Fibroblast of villous mesenchyme (primary cell): ENCODE results near the gene ULK2. TPM values are rescaled to one million over a fixed set of nuclear protein-coding genes. Genes with fewer than 3 reads are reported as not detected.

Experiments
- DNase-seq: peaks from one replicate; pipeline ENCODE4 v3.0.0-alpha.2; 2010; ENCODE audit warnings: low read depth
- H3K4me3 ChIP-seq: 2 replicates; pipeline ENCODE4 v1.5.1; 2011; ENCODE audit warnings: low read depth, mild to moderate bottlenecking, low read length
- total RNA-seq: library from RNA; depleted of rRNA; stranded (reverse); fragments of >200 nt; gene quantifications from 2 replicates; pipeline ENCODE4 v1.2.3, GENCODE V29; 2012
- TF ChIP-seq, protein P1 (sequence below): IDR thresholded peaks from 2 replicates; pipeline ENCODE4 v1.5.1; 2012; ENCODE audit warnings: low read depth, mild to moderate bottlenecking, low read length; ENCODE audit not compliant: insufficient read depth

Gene ULK2
- total RNA-seq, 1 donor = 16.8 TPM

DNA sequence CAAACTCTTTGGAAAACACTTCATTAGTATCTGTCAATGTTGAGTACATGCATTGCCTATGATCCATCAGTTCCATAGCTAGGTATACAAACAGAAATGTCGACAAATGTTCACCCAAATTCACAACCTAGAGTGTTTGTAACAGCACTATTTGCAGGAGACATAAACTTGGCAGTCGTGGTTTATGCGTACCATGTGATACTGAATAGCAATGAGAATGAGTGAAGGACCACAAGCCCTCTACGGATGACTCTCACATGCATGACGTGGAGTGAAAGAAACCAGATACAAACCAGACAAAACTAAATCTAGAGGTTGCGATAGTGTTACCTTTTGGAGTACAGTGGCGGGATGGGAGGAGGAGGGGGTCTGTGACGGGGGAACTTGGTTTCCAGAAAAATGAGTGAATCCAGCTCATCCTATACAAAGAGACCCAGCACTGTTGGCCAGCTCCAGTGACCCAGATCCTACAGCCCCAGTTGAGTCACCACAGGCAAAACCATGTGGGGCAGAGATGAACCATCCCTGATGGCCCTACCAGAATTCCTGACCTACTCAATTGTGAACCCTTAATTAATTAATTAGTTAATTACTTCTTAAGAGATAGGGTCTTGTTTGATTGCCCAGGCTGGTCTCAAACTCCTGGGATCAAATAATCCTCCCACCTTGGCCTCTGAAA is 15.9 kb upstream of the ULK2 start:
- TF ChIP-seq, protein P1, sequence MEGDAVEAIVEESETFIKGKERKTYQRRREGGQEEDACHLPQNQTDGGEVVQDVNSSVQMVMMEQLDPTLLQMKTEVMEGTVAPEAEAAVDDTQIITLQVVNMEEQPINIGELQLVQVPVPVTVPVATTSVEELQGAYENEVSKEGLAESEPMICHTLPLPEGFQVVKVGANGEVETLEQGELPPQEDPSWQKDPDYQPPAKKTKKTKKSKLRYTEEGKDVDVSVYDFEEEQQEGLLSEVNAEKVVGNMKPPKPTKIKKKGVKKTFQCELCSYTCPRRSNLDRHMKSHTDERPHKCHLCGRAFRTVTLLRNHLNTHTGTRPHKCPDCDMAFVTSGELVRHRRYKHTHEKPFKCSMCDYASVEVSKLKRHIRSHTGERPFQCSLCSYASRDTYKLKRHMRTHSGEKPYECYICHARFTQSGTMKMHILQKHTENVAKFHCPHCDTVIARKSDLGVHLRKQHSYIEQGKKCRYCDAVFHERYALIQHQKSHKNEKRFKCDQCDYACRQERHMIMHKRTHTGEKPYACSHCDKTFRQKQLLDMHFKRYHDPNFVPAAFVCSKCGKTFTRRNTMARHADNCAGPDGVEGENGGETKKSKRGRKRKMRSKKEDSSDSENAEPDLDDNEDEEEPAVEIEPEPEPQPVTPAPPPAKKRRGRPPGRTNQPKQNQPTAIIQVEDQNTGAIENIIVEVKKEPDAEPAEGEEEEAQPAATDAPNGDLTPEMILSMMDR = no peak
- no peak overlapping the region for H3K4me3 ChIP-seq
- DNase-seq = peak; percentile 22

DNA sequence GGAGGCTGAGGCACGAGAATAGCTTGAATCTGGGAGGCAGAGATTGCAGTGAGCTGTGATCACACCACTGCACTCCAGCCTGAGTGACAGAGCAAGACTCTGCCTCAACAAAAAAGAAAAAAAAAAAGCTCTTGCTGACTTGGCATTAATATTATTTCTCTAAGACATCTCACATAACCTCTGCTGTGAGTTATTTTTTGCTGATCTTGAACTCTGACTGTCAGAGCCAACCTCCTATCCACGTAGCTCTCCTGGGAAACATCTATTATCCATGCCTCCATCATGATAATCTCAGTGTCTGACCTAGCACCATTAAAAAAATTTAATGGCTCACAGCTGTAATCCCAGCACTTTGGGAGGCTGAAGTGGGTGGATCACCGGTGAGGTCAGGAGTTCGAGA is 12.7 kb upstream of the ULK2 start:
- TF ChIP-seq, protein P1 = no peak
- H3K4me3 ChIP-seq = no peak overlapping the region
- DNase-seq = peak; percentile 50

DNA sequence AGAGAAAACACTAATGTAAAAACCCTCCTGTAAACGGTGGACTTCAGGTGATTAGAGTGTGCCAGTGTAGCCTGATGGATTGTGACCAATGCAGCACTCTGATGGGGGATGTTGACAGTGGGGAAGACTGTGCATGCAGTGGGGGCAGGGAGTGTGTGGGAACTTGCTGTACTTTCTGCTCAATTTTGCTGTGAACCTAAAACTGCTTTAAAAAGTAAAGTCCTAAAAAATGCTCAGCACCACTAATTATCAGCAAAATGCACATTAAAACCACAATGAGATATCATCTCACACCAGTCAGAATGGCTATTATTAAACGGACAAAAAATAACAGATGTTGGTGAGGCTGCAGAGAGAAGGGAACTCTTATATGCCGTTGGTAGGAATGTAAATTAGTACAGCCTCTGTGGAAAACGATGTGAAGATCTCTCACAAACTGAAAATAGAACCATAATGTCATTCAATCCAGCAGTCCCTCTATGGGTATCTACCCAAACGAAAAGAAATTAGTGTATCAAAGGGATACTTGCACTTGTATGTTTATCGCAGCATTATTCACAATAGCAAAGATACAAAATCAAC is 9.7 kb upstream of the ULK2 start:
- no peak overlapping the region for H3K4me3 ChIP-seq
- no peak for DNase-seq
- TF ChIP-seq, protein P1 = no peak

DNA sequence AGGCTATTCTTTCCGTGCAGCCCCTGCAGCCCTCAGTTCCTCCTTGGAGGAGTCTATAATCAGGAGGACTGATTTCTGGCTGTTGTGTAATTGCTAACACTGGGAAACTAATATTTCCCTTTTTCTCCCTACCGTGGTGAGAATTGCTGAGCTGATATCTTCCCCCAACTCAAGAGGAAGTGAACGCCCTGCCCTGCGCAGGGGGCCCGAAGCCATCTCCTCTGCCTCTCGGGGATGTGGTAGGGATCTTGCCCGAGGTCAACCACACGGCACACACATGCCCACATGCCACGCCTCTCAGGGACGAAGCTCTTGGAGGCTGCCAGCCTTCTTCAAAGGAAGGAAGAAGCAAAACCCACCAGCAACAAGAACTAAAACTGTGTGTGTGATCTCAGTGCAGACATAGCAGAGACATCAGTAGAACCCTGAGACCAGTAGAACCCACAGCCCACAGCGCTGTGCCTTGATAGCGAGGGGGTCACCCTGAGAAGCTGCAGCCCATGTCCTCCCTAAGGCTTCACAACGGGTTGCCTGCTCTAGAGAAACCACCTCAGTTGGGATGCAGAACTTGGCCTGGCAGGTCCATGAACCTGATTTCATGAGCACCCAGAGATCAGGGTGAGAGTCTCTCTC is 8.9 kb upstream of the ULK2 start:
- no peak overlapping the region for H3K4me3 ChIP-seq
- TF ChIP-seq, protein P1 = no peak
- DNase-seq = no peak

DNA sequence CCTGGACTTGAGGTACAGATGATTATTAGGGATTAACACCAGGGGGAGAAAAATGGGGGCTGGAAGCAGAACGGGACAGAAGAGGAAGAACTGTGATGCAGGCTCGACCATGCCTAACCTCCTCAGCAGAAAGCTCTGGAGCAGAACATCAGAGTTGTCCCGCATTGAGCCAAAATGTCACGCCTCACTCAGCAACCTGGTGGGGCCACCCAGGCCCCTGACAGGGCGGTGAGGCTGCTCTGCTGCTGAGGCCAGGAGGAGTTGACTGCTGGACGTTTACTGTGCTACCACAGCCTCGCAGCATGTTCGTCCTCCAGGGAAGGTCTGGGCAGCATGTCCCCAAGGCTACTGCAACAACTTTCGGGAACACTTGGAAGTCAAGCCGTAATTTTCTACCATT is 6.5 kb upstream of the ULK2 start:
- DNase-seq = no peak
- TF ChIP-seq, protein P1 = no peak
- no peak overlapping the region for H3K4me3 ChIP-seq

DNA sequence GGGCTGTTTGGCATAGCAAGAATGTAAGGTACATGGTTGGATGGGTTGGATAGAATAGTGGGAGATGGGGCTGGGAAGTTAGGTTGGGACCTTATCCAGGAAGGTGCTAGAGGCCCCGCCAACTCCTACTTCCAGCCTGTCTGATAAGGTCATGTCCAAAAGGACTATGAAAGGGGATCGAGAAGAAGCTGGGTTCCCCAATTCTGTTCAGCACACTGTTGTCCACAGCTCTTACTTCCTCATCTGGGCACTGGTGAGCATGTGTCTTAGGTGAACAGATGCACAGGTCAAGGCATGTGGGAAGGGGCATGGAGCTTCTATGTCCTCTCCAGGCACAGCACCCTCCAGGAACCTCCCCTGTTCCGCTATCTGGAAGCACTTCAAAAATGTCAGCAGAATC is 5.6 kb upstream of the ULK2 start:
- H3K4me3 ChIP-seq = no peak overlapping the region
- TF ChIP-seq, protein P1 = no peak
- no peak for DNase-seq
